A549 (cell line): Measurements from ENCODE around the gene RUNX1. TPM values are rescaled to one million over a fixed set of nuclear protein-coding genes. Genes with fewer than 3 reads are reported as not detected.

Experiments used
- ATAC-seq, 2 experiments: fragments of 200-7000 bp in 1 of 2; fragments of >200 bp in 1 of 2; cut with Nextera tagmentation in 1 of 2; cut with Tn5 transposase in 1 of 2; 3 replicates each; pipeline versions ENCODE4 v1.8.0 to v1.9.1; 2018 to 2020; ENCODE audit warnings: mild to moderate bottlenecking in 1 of 2, moderate library complexity in 1 of 2
- CTCF ChIA-PET: fragments of 300-600 bp; sonication (Branson Sonifier 250); formaldehyde crosslinking; extraction: SDS; loops from one replicate; lab custom pipeline; 2021; ENCODE audit warnings: antibody characterized with exemption, inconsistent platforms; lab: Yijun Ruan, JAX
- POLR2A ChIA-PET: fragments of 350-600 bp; formaldehyde crosslinking; extraction: SDS; loops from one replicate; lab custom pipeline; 2021; ENCODE audit warnings: antibody characterized with exemption, inconsistent platforms; lab: Yijun Ruan, JAX
- DNase-seq, 2 experiments: peaks; one replicate each; pipeline versions ENCODE4 v3.0.0 to v3.0.0-alpha.2; 2011 to 2016; ENCODE audit warnings: low read depth in 1 of 2, low spot score in 1 of 2
- FAIRE-seq: peaks from 2 replicates; lab custom pipeline; 2011; peaks lifted over from hg19 to GRCh38; lab: Jason Lieb, UNC
- H3K27ac ChIP-seq, 2 experiments: fragments of >200 bp; sonication (Bioruptor Twin); formaldehyde crosslinking; 3 replicates each; pipeline ENCODE4 v1.5.1; 2016 to 2017
- H3K4me1 ChIP-seq: fragments of >200 bp; sonication (Bioruptor Twin); formaldehyde crosslinking; 3 replicates; pipeline ENCODE4 v1.6.1; 2016
- H3K4me2 ChIP-seq: fragments of >200 bp; sonication (Bioruptor Twin); formaldehyde crosslinking; 3 replicates; pipeline ENCODE4 v1.6.1; 2016
- H3K4me3 ChIP-seq: fragments of >200 bp; sonication (Bioruptor Twin); formaldehyde crosslinking; 3 replicates; pipeline ENCODE4 v1.5.1; 2016
- H3K9me3 ChIP-seq: fragments of >200 bp; sonication (Bioruptor Twin); formaldehyde crosslinking; 3 replicates; pipeline ENCODE4 v1.6.1; 2016
- ATOH8 ChIP-seq: fragments of 250-450 bp; sonication (Bioruptor Pico); IDR thresholded peaks from 2 replicates; pipeline ENCODE4 v1.5.0; 2020; ENCODE audit warnings: low read depth, mild to moderate bottlenecking, moderate library complexity
- CBX8 ChIP-seq: fragments of 200-600 bp; sonication (generic); IDR thresholded peaks from 2 replicates; pipeline ENCODE4 v1.6.1; 2016
- CEBPB ChIP-seq, 2 experiments: fragments of >200 bp in 1 of 2; sonication (Bioruptor Twin) in 1 of 2; formaldehyde crosslinking in 1 of 2; IDR thresholded peaks; 2 replicates each; pipeline ENCODE4 v1.6.1; 2012 to 2016
- CHD2 ChIP-seq: fragments of 150-350 bp; IDR thresholded peaks from 2 replicates; pipeline ENCODE4 v1.6.1; 2014; ENCODE audit warnings: low read length; ENCODE audit not compliant: partially characterized antibody
- CTCF ChIP-seq: fragments of >200 bp; sonication (Bioruptor Twin); formaldehyde crosslinking; IDR thresholded peaks from 3 replicates; pipeline ENCODE4 v1.5.1; 2016
- EHF ChIP-seq: fragments of 250-450 bp; sonication (Bioruptor Pico); IDR thresholded peaks from 2 replicates; pipeline ENCODE4 v1.5.0; 2020; ENCODE audit warnings: mild to moderate bottlenecking
- EHMT2 ChIP-seq: fragments of 200-600 bp; sonication (generic); IDR thresholded peaks from 2 replicates; pipeline ENCODE4 v1.6.1; 2016; ENCODE audit warnings: antibody characterized with exemption, low read depth, mild to moderate bottlenecking, moderate library complexity
- EP300 ChIP-seq, 2 experiments: fragments of >200 bp; sonication (Bioruptor Twin); formaldehyde crosslinking; IDR thresholded peaks; 2 replicates in 1 of 2; 3 replicates in 1 of 2; pipeline ENCODE4 v1.6.1; 2016 to 2017
- ESRRA ChIP-seq: fragments of 150-350 bp; IDR thresholded peaks from 2 replicates; pipeline ENCODE4 v1.6.1; 2014; ENCODE audit warnings: mild to moderate bottlenecking, low read length, borderline replicate concordance
- FOSB ChIP-seq: fragments of 250-450 bp; sonication (Bioruptor Pico); IDR thresholded peaks from 2 replicates; pipeline ENCODE4 v1.5.0; 2020; ENCODE audit warnings: mild to moderate bottlenecking, moderate library complexity
- GATA3 ChIP-seq: IDR thresholded peaks from 2 replicates; pipeline ENCODE4 v1.6.1; 2012; ENCODE audit warnings: borderline replicate concordance
- HES2 ChIP-seq: fragments of >200 bp; sonication (Bioruptor Twin); formaldehyde crosslinking; IDR thresholded peaks from 2 replicates; pipeline ENCODE4 v1.6.1; 2016
- HMGXB4 ChIP-seq: fragments of 250-450 bp; sonication (Bioruptor Pico); IDR thresholded peaks from 2 replicates; pipeline ENCODE4 v1.5.0; 2021; ENCODE audit warnings: mild to moderate bottlenecking, moderate library complexity, borderline replicate concordance
- HOXB13 ChIP-seq: fragments of 250-450 bp; sonication (Bioruptor Pico); IDR thresholded peaks from 2 replicates; pipeline ENCODE4 v1.5.0; 2020; ENCODE audit warnings: low read depth, mild to moderate bottlenecking, moderate library complexity
- HOXB5 ChIP-seq: fragments of 250-450 bp; sonication (Bioruptor Pico); IDR thresholded peaks from 2 replicates; pipeline ENCODE4 v1.5.0; 2020; ENCODE audit warnings: mild to moderate bottlenecking, moderate library complexity
- JUN ChIP-seq, 2 experiments: fragments of >200 bp; sonication (Bioruptor Twin); formaldehyde crosslinking; IDR thresholded peaks; 2 replicates in 1 of 2; 3 replicates in 1 of 2; pipeline ENCODE4 v1.6.1; 2016 to 2017
- KDM1A ChIP-seq: fragments of 200-600 bp; sonication (generic); IDR thresholded peaks from 2 replicates; pipeline ENCODE4 v1.6.1; 2016; ENCODE audit warnings: low read depth, mild to moderate bottlenecking
- MAZ ChIP-seq: fragments of 150-350 bp; IDR thresholded peaks from 2 replicates; pipeline ENCODE4 v1.6.1; 2014; ENCODE audit warnings: antibody characterized with exemption, low read depth, low read length, borderline replicate concordance
- NR3C1 ChIP-seq: fragments of >200 bp; sonication (Bioruptor Twin); formaldehyde crosslinking; IDR thresholded peaks from 3 replicates; pipeline ENCODE4 v1.6.1; 2017
- PBX3 ChIP-seq: IDR thresholded peaks from 2 replicates; pipeline ENCODE4 v1.6.1; 2012
- POLR2A ChIP-seq: IDR thresholded peaks from 2 replicates; pipeline ENCODE4 v1.6.1; 2012; ENCODE audit warnings: mild to moderate bottlenecking, low read length
- POLR2AphosphoS2 ChIP-seq: conservative IDR thresholded peaks from 2 replicates; pipeline ENCODE4 v1.6.1; 2012; ENCODE audit warnings: low read length, improper control_type of control experiment, inconsistent platforms
- RAD21 ChIP-seq, 2 experiments: fragments of >200 bp in 1 of 2; sonication (Bioruptor Twin) in 1 of 2; formaldehyde crosslinking in 1 of 2; IDR thresholded peaks in 1 of 2; conservative IDR thresholded peaks in 1 of 2; 2 replicates in 1 of 2; 3 replicates in 1 of 2; pipeline ENCODE4 v1.6.1; 2012 to 2018; ENCODE audit warnings: inconsistent platforms in 1 of 2
- RARB ChIP-seq: fragments of 250-450 bp; sonication (Bioruptor Pico); IDR thresholded peaks from 2 replicates; pipeline ENCODE4 v1.8.0; 2021; ENCODE audit warnings: mild to moderate bottlenecking, moderate library complexity
- RNF2 ChIP-seq: fragments of 200-600 bp; sonication (generic); IDR thresholded peaks from 2 replicates; pipeline ENCODE4 v1.6.1; 2016; ENCODE audit warnings: low read depth, mild to moderate bottlenecking, antibody characterized with exemption, moderate library complexity, borderline replicate concordance
- SREBF2 ChIP-seq: fragments of 450-650 bp; IDR thresholded peaks from 2 replicates; pipeline ENCODE4 v1.6.1; 2014; ENCODE audit warnings: mild to moderate bottlenecking, moderate library complexity
- TFCP2L1 ChIP-seq: fragments of 250-450 bp; sonication (Bioruptor Pico); IDR thresholded peaks from 2 replicates; pipeline ENCODE4 v1.5.0; 2021; ENCODE audit warnings: mild to moderate bottlenecking
- USF2 ChIP-seq: fragments of 450-650 bp; IDR thresholded peaks from 2 replicates; pipeline ENCODE4 v1.6.1; 2014; ENCODE audit warnings: antibody characterized with exemption
- ZC3H11A ChIP-seq: fragments of 450-650 bp; IDR thresholded peaks from 2 replicates; pipeline ENCODE4 v1.6.1; 2014; ENCODE audit warnings: antibody characterized with exemption, mild to moderate bottlenecking
- WGBS: methylation state at CpG from one replicate; pipeline ENCODE4 v1.1.6; 2017; ENCODE audit errors: missing lambda C conversion rate; 5-methylcytosine and 5-hydroxymethylcytosine counted together
- polyA plus RNA-seq, 4 experiments: library from polyadenylated mRNA; depleted of rRNA in 3 of 4; stranded (reverse); fragments of >200 nt; fragmentation: RNase III in 1 of 4; extraction: RNeasy Plus Mini Kit Qiagen cat#74134 plus additional on column Dnase treatment in 1 of 4; gene quantifications; 2 replicates in 3 of 4; 3 replicates in 1 of 4; pipeline ENCODE4 v1.2.3, GENCODE V29; 2011 to 2017

Gene RUNX1
- polyA plus RNA-seq, 2 of the 4 experiments (the other 2 are of a cell fraction) = 5.5 TPM

GRCh38 chr21:34807881-34808568 lies 241.1 kb downstream of the RUNX1 start (continued):
- TF ChIP-seq RNF2 (no peak), EHMT2 (no peak), USF2 (no peak), EP300 (IDR thresholded peaks at IDR 0.05) (peak in 1 of 2 experiments; percentile 30; a peak in 2 of 5 replicates), NR3C1 (no peak), KDM1A (no peak), HOXB5 (0 out of 2 replicates have a peak, but pooled peaks have one; percentile 10), POLR2A (no peak), FOSB (CRISPR knock-in tag) (no peak)

- CTCF ChIA-PET = interaction anchor here (1.3 to 2.1 kb wide), 4 partner anchors 11 to 79 kb away, joined by 3 to 7 read pairs (median 4); no protein-coding TSS in a partner anchor
- ATAC-seq = peak; percentile 92 to 94
- peak; percentile 78 to 90 for DNase-seq
- Histone ChIP-seq H3K4me1 (peaks cover 54% of the 10 kb centered on the region), H3K4me2 (peak overlapping the region; percentile 67), H3K9me3 (peaks cover 26% of the 10 kb centered on the region), H3K27ac (peak overlapping the region; percentile 95 to 97), H3K4me3 (no peak overlapping the region)
- FAIRE-seq = no peak
- POLR2A ChIA-PET = interaction anchor here (0.8 to 2.4 kb wide), 8 partner anchors 12 to 82 kb away, joined by 3 to 12 read pairs (median 7); no protein-coding TSS in a partner anchor
- WGBS = 78% methylated on average over 6 of the region's 7 CpGs
- no peak for TF ChIP-seq ZC3H11A
- no peak for TF ChIP-seq USF2
- TF ChIP-seq POLR2A = no peak
- no peak for TF ChIP-seq HES2
- TF ChIP-seq RNF2 = no peak
- TF ChIP-seq CTCF = no peak
- no peak for TF ChIP-seq POLR2AphosphoS2
- TF ChIP-seq CEBPB (IDR thresholded peaks at IDR 0.05) = no peak
- peak; percentile 44; the same call in 1 of the 2 replicates for TF ChIP-seq GATA3
- no peak for TF ChIP-seq MAZ
- no peak for TF ChIP-seq HOXB13
- no peak for TF ChIP-seq EHMT2
- no peak for TF ChIP-seq CBX8
- TF ChIP-seq RAD21 (conservative IDR thresholded peaks at IDR 0.05 in 1 of 2, IDR thresholded peaks at IDR 0.05 in 1 of 2) = 0 out of 5 replicates have a peak, but pooled peaks of 1 of the 2 experiments have one; percentile 12
- TF ChIP-seq TFCP2L1 (CRISPR knock-in tag) = no peak
- TF ChIP-seq ATOH8 (CRISPR knock-in tag) = 0 out of 2 replicates have a peak, but pooled peaks have one; percentile 5
- peak; percentile 13; the same call in 1 of the 2 replicates for TF ChIP-seq HOXB5
- peak; percentile 38 to 54; a peak in 3 of 5 replicates for TF ChIP-seq JUN (IDR thresholded peaks at IDR 0.05)
- TF ChIP-seq RARB = peak; percentile 77; the same call in 1 of the 2 replicates
- TF ChIP-seq ESRRA = no peak
- no peak for TF ChIP-seq CHD2
- no peak for TF ChIP-seq HMGXB4 (CRISPR knock-in tag)
- no peak for TF ChIP-seq SREBF2
- no peak for TF ChIP-seq PBX3
- no peak for TF ChIP-seq EHF (CRISPR knock-in tag)
These were observed 241.8 kb downstream of the RUNX1 start for GRCh38 chr21:34807146-34807880.
